Karpas-422 (cell line): ENCODE results near the gene RELN. TPM values are rescaled to one million over a fixed set of nuclear protein-coding genes. Genes with fewer than 3 reads are reported as not detected.

ENCODE experiments used
- DNase-seq: peaks from one replicate; pipeline ENCODE4 v3.0.0-alpha.2; 2015
- H2AFZ ChIP-seq: fragments of 200-600 bp; sonication (generic); 2 replicates; pipeline ENCODE4 v1.6.1; 2014; ENCODE audit warnings: antibody characterized with exemption, low read length, mixed read lengths
- H3K27ac ChIP-seq: fragments of 200-600 bp; sonication (generic); 2 replicates; pipeline ENCODE4 v1.5.1; 2014; ENCODE audit warnings: mild to moderate bottlenecking, low read length, moderate library complexity
- H3K27me3 ChIP-seq: fragments of 200-600 bp; sonication (generic); 2 replicates; pipeline ENCODE4 v1.6.1; 2014; ENCODE audit warnings: low read length, mixed read lengths
- H3K36me3 ChIP-seq: fragments of 200-600 bp; sonication (generic); 2 replicates; pipeline ENCODE4 v1.6.1; 2014; ENCODE audit warnings: low read length, mixed read lengths; ENCODE audit not compliant: insufficient read depth
- H3K4me1 ChIP-seq: fragments of 200-600 bp; sonication (generic); 2 replicates; pipeline ENCODE4 v1.6.1; 2014; ENCODE audit warnings: mild to moderate bottlenecking, low read length, mixed read lengths
- H3K4me2 ChIP-seq: fragments of 200-600 bp; sonication (generic); 2 replicates; pipeline ENCODE4 v1.6.1; 2014; ENCODE audit warnings: low read length, low read depth, mild to moderate bottlenecking; ENCODE audit not compliant: poor library complexity, severe bottlenecking
- H3K4me3 ChIP-seq: fragments of 200-600 bp; sonication (generic); 2 replicates; pipeline ENCODE4 v1.5.1; 2014; ENCODE audit warnings: mild to moderate bottlenecking, antibody characterized with exemption, low read length, mixed read lengths
- H3K79me2 ChIP-seq: fragments of 200-600 bp; sonication (generic); 2 replicates; pipeline ENCODE4 v1.6.1; 2014; ENCODE audit warnings: mild to moderate bottlenecking, low read length, mixed read lengths
- H3K9ac ChIP-seq: fragments of 200-600 bp; sonication (generic); 2 replicates; pipeline ENCODE4 v1.6.0; 2014; ENCODE audit warnings: low read length
- H3K9me2 ChIP-seq: fragments of 200-600 bp; sonication (generic), shearing (Covaris generic); replicated peaks from 2 replicates; pipeline ENCODE4 v1.6.0; 2014; ENCODE audit warnings: mild to moderate bottlenecking, low read length, moderate library complexity; ENCODE audit not compliant: insufficient read depth
- H3K9me3 ChIP-seq: fragments of 300-700, 200-600 bp; sonication (generic); 2 replicates; pipeline ENCODE4 v1.6.1; 2014; ENCODE audit warnings: low read length, mixed read lengths
- H4K20me1 ChIP-seq: fragments of 200-600 bp; sonication (generic); 2 replicates; pipeline ENCODE4 v1.6.1; 2014; ENCODE audit warnings: mild to moderate bottlenecking, antibody characterized with exemption, low read length, low read depth; ENCODE audit not compliant: insufficient read depth
- total RNA-seq: library from RNA; depleted of rRNA; stranded (reverse); fragments of >200 nt; shearing (Covaris generic); gene quantifications from 2 replicates; pipeline ENCODE4 v1.2.3, GENCODE V29; 2014; ENCODE audit warnings: low replicate concordance

The RELN gene
- total RNA-seq, 1 experiment from 2014 or later = not detected

- Histone ChIP-seq H3K9ac (no peak overlapping the region), H2AFZ (no peak overlapping the region), H3K27ac (no peak overlapping the region), H4K20me1 (no peaks in the 10 kb centered on the region), H3K79me2 (no peaks in the 10 kb centered on the region), H3K27me3 (no peaks in the 10 kb centered on the region), H3K4me1 (no peaks in the 10 kb centered on the region), H3K36me3 (no peaks in the 10 kb centered on the region), H3K4me3 (no peak overlapping the region), H3K4me2 (no peak overlapping the region), H3K9me2 (no peaks in the 10 kb centered on the region), H3K9me3 (no peaks in the 10 kb centered on the region)
- no peak for DNase-seq
Measured at GRCh38 chr7:103871473-103871872, 118.0 kb downstream of the RELN start.

- Histone ChIP-seq H3K36me3 (no peaks in the 10 kb centered on the region), H3K27me3 (no peaks in the 10 kb centered on the region), H3K79me2 (no peaks in the 10 kb centered on the region), H3K4me3 (no peak overlapping the region), H3K9me2 (no peaks in the 10 kb centered on the region), H2AFZ (no peak overlapping the region), H4K20me1 (no peaks in the 10 kb centered on the region), H3K9ac (no peak overlapping the region), H3K27ac (no peak overlapping the region), H3K4me1 (no peaks in the 10 kb centered on the region), H3K4me2 (no peak overlapping the region), H3K9me3 (no peaks in the 10 kb centered on the region)
- no peak for DNase-seq
Measured at GRCh38 chr7:103870664-103871063, 118.8 kb downstream of the RELN start.

- H3K27me3 ChIP-seq = no peaks in the 10 kb centered on the region
- no peaks in the 10 kb centered on the region for H3K4me1 ChIP-seq
- H3K9me3 ChIP-seq = no peaks in the 10 kb centered on the region
- no peak for DNase-seq
- no peak overlapping the region for H3K4me2 ChIP-seq
- no peak overlapping the region for H3K4me3 ChIP-seq
- no peaks in the 10 kb centered on the region for H4K20me1 ChIP-seq
- no peak overlapping the region for H3K27ac ChIP-seq
- H3K36me3 ChIP-seq = no peaks in the 10 kb centered on the region
- no peaks in the 10 kb centered on the region for H3K79me2 ChIP-seq
- no peaks in the 10 kb centered on the region for H3K9me2 ChIP-seq
- H3K9ac ChIP-seq = no peak overlapping the region
- no peak overlapping the region for H2AFZ ChIP-seq
Measured at GRCh38 chr7:103867874-103868273, 121.6 kb downstream of the RELN start.

- no peaks in the 10 kb centered on the region for H3K36me3 ChIP-seq
- no peak overlapping the region for H3K4me2 ChIP-seq
- no peaks in the 10 kb centered on the region for H3K27me3 ChIP-seq
- H3K9me3 ChIP-seq = no peaks in the 10 kb centered on the region
- H3K9me2 ChIP-seq = no peaks in the 10 kb centered on the region
- H3K9ac ChIP-seq = no peak overlapping the region
- DNase-seq = no peak
- H3K4me1 ChIP-seq = no peaks in the 10 kb centered on the region
- H3K4me3 ChIP-seq = no peak overlapping the region
- H4K20me1 ChIP-seq = no peaks in the 10 kb centered on the region
- H2AFZ ChIP-seq = no peak overlapping the region
- no peaks in the 10 kb centered on the region for H3K79me2 ChIP-seq
- no peak overlapping the region for H3K27ac ChIP-seq
Measured at GRCh38 chr7:103866919-103867318, 122.5 kb downstream of the RELN start.

- DNase-seq = no peak
- Histone ChIP-seq H2AFZ (no peak overlapping the region), H3K4me1 (no peaks in the 10 kb centered on the region), H3K27me3 (no peaks in the 10 kb centered on the region), H4K20me1 (no peaks in the 10 kb centered on the region), H3K4me3 (no peak overlapping the region), H3K36me3 (no peaks in the 10 kb centered on the region), H3K9me2 (no peaks in the 10 kb centered on the region), H3K9me3 (no peaks in the 10 kb centered on the region), H3K4me2 (no peak overlapping the region), H3K79me2 (no peaks in the 10 kb centered on the region), H3K9ac (no peak overlapping the region), H3K27ac (no peak overlapping the region)
Measured at GRCh38 chr7:103865442-103865841, 124.0 kb downstream of the RELN start.

GRCh38 chr7:103862302-103863035 is 127.0 kb downstream of the RELN start:
- Histone ChIP-seq H3K9me3 (no peaks in the 10 kb centered on the region), H3K9ac (no peak overlapping the region), H3K9me2 (no peaks in the 10 kb centered on the region), H4K20me1 (no peaks in the 10 kb centered on the region), H3K4me2 (no peak overlapping the region), H2AFZ (no peak overlapping the region), H3K36me3 (no peaks in the 10 kb centered on the region), H3K4me3 (no peak overlapping the region), H3K79me2 (no peaks in the 10 kb centered on the region), H3K27me3 (no peaks in the 10 kb centered on the region), H3K27ac (no peak overlapping the region), H3K4me1 (no peaks in the 10 kb centered on the region)
- DNase-seq = no peak

GRCh38 chr7:103859709-103860108 is 129.7 kb downstream of the RELN start:
- Histone ChIP-seq H3K36me3 (no peaks in the 10 kb centered on the region), H3K4me3 (no peak overlapping the region), H3K9me2 (no peaks in the 10 kb centered on the region), H3K27ac (no peak overlapping the region), H3K79me2 (no peaks in the 10 kb centered on the region), H3K27me3 (no peaks in the 10 kb centered on the region), H3K4me2 (no peak overlapping the region), H4K20me1 (no peaks in the 10 kb centered on the region), H3K9me3 (no peaks in the 10 kb centered on the region), H3K4me1 (no peaks in the 10 kb centered on the region), H2AFZ (no peak overlapping the region), H3K9ac (no peak overlapping the region)
- no peak for DNase-seq

- no peak for DNase-seq
- Histone ChIP-seq H3K79me2 (no peaks in the 10 kb centered on the region), H3K36me3 (no peaks in the 10 kb centered on the region), H3K27me3 (no peaks in the 10 kb centered on the region), H3K4me1 (no peaks in the 10 kb centered on the region), H3K27ac (no peak overlapping the region), H3K9ac (no peak overlapping the region), H3K9me2 (no peaks in the 10 kb centered on the region), H4K20me1 (no peaks in the 10 kb centered on the region), H3K9me3 (no peaks in the 10 kb centered on the region), H3K4me2 (no peak overlapping the region), H3K4me3 (no peak overlapping the region), H2AFZ (no peak overlapping the region)
Measured at GRCh38 chr7:103857435-103857834, 132.0 kb downstream of the RELN start.
